HCEC 1CT (cell line): ENCODE measurements around the gene MYL11.

Experiments
- DNase-seq: peaks from one replicate; pipeline ENCODE4 v3.0.0-alpha.2; 2017

Gene MYL11

DNA sequence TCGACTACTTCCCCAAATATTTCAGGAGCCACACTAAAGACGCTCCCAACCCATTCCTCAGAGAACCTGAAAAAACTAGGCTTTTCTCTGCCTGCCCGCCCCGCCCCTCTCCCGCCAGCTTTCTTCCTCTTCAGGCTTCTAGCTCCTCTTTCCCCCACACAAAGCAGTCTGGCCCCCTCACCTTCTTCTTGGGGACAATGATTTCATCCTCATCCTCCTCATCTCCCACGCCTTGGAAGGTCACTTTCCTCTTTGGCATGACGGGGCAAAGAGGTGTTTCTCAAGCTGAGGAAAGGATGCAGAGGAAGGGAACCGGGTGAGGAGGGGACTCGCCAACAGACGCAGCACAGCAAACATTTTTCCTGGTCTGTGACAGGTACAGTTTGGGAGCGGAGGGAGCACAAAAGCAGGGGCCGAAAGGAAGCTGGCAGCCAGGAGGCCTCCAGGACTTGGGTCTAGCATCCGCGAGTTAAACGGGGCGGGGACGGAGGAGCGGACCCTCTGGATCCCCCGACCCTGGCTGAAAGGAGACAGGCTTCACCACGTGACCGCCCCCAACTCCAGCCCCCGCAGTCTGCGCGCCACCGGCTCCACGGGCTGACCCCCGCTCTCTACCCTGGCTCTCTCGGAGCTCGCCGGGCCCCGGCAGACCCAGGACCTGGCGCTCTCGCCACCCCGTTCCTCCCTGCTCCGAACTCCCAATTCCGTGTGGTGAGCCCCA is 20.0 kb upstream of the MYL11 start:
- no peak for DNase-seq

DNA sequence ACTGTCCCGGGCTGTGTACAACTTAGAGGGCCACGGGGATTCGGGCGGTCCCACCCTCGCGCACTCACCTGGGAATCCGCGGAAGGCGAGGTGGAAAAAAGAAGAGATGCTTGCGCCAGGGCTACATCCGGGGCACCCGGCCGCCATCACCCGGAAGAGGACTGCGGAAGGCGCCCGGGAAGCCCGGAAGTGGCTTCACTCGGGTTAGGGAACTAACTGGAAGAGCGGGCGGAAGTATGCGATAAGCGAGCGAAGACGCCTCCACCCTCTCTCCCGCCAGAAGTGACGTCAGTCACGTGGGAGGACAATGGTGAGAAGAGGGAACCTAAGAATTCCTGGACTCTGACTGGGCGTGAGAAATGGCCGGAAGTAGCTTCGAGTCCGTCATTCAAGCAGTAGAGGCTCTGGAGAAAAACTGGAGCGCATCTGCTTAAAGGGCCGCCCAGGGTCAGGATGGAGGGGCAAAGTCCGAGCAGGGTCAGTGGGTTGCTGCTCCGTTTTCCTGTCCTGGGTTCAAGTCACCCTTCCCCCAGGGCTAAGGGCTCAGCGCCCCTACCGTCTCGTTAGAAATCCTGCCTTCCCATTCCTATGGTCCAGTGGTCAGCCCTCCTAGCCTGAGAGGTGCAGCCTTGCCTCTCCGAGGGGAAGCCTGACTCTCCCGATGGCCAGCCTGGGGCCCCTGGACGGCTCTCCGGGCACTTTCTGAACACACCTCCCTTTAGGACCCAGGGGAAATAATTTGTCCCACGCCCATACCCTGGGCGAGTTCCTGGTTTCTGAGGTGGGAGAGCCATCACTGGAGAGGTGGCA is 19.3 kb upstream of the MYL11 start, which contains the start of gene CD2BP2:
Gene CD2BP2, minus strand, starts transcription at position 165 of the 810 bp plus-strand sequence. CDS start 627 bp downstream, outside the sequence.
- DNase-seq: peak; percentile 100

DNA sequence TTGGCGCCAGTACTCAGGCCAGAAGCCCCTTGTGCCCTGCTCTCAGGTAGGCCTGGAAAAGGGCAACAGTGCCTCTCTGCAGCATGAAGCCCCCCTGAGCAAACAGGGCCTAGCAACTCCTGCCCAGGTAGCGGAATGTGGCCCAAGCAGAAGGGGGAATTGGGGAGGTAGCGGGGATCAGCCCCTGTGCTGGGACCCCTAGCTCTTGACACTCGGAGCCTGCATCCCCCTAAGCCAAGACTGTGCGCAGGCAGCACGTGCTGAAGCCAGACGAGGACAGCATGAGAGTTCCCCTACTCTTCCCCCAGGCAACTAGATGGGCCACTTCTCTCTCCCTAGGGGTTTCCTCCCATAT is 18.7 kb upstream of the MYL11 start:
- DNase-seq: no peak

DNA sequence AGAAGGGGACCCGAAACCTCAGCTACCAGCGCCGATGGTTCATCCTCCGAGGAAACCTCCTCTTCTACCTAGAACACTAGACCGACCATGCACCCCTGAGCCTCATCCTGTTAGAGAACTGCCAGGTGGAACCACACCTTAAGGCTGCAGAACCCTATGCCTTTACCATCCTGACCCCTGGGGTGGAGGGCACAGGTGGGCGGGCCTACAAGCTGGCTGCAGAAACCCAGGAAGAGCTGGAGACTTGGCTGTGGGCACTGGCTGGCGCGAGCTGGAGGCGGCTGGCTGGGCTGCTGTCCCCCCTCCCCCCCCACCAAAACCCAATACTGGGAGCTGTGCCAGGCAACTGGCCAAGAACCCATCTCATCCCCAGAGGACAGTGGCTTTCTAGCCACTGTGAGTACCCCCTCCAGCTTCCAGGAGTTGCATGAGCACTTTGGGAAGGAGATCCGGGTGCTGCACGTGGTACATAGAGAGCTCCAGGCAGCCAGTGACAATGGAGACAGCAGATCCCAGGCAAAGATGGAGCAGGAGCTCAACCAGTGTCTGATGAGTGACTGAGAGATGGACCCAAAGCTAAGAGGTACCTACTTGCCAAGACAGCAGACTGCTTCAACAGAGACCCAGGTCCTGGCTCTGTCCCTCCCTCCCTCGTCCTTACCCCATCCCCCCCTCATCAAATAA is 18.1 kb upstream of the MYL11 start:
- no peak for DNase-seq

DNA sequence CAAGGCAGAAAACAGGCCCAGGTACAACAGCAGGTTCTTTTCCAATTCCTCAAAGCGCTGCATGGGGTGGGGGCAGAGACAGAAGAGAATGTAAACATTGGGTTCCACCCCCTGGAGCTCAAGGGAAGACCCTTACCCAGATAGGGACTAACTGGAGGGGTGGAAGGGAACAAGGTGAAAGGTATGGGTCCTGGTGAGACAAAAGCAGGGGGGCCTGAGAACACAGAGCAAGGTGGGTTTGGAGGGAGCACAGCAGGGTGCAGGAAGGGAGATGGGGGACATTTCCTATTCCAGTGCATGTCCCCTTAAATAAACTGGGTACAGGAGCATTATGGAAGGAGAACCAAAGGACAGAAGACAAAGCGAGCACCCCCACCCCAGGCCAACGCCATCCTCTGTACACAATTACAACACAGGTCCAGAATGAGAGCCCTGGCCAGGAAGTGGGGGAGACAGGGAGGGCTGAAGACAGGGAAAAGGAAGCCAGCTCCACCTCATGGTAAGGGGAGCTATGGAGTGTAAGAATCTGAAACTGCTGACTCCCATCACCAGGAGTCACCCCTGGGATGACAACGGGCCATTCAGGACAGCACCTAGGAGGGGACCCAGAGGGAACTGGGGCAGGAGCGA is 17.4 kb upstream of the MYL11 start:
- DNase-seq: no peak

DNA sequence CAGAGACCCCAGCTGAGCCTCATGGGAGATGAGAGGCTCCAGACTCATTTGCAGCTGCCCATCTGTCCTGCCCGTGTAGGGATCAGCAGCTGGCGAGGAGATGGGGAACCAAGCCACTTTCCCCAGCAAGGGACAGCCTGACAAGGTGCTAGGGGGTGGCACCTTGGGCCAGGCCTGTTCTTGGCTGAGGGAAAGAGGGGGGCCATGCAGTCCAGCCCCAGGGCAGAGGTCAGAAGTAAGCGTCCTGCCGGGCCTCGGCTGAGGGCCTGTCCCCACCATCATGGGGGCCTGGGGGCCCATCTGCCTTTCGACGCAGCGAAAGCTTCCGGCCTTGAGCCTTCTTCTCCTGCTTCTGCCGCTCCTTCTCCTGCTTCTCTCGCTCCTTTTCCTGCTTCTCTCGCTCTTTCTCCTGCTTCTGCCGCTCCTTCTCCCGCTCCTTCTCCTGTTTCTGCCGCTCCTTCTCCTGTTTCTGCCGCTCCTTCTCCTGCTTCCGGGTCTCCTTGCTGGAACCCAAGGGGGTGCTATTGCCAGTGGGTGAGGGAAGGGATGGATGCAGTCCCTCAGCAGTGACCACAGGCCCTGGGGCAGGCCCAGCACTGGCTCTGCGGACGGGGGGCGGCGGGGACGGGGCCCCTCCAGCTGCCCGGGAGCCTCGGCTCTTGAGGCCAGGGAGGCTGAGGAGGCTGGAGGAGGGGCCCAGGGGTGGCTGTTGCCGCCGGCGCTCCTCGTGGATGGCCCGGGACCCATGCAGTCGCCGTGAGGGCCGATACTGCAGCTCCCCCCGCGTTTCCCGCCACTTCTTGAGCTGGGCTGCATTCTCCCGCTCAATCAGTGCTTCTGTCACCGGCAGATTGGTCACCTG is 16.7 kb upstream of the MYL11 start:
- no peak for DNase-seq

DNA sequence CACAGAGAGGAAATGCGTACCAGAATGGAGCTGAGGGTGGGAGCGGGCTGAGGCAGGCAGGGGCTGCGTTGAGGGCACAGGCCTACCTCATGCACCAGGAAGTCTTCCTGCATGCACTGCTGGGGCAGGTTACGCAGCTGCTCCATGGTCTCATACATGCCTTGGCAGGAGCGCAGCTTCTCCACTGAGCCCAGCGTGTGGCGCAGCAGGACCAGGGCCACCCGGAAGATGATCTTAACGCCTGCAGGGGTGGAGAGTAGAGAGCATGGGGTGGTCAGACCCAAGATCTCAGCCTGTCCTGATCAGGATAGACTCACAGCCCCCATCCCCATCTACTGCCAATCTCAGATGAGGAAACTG is 16.0 kb upstream of the MYL11 start:
- DNase-seq: no peak

GRCh38 chr16:30358990-30359870 is 15.4 kb upstream of the MYL11 start:
- DNase-seq: no peak

DNA sequence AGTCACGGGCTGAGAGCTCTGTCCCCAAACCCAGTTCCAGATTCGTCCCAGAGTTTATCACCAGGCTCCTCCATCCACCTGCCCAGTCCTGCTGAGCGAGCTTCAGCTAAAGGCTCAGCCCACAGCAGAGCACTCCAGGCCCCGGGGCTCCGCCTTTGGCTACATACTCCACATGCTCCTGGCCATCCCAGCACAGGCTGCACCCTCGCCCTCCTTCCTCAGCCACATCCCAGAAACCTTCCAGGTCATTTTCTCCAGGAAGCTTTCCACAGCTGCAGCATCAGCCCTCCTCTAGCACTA is 14.8 kb upstream of the MYL11 start:
- no peak for DNase-seq

- no peak for DNase-seq
Observed at GRCh38 chr16:30361180-30361579, 13.4 kb upstream of the MYL11 start.

GRCh38 chr16:30365200-30365599 is 9.4 kb upstream of the MYL11 start:
- DNase-seq: no peak

DNA sequence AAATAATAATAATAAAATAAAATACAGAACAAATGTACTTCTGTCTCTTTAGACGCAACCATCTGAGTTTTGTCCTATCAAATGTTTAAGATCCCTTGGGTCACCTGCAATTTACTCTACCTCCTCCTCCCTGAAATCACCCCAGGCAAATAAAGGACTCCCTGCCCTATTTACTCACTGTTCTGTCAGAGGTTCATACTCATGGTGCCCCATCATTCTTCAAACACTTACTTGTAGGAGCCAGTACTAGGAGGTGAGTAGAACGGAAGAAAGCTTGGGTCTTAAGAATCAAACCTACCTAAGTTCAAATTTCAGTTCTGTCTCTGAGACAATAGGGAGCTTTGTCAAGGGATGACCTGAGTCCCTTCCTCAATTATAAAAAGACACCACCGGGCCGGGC is 8.1 kb upstream of the MYL11 start:
- DNase-seq: no peak

DNA sequence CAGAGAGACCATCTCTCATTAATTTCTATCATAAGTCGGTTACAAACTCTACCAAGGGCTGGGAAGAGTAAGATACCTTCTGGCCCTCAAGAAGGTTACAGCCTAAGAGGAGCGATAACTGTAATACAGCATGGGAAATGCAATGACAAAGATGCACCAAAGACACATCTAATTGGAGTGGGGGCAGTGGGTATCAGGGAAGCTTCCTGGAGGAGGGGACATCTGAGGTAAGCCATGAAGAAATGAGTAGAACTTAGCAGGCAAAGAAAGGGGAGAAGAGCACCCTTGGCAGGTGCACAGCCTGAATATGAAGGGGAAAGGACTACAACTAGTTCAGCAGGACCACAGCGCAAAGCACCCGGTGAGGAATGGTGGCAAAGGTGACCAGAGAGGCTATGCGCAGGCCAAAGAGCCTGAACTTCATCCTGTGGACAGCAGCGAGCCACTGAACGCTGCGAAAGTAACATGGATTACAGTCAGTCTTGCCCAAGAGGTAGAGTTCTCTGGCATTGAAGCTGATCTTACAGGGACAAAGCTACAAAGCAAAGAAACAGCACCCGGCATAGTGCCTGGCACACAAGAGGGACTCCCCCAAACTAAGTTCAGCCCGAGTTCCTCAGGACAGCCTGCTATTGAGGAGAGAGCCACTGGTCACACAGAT is 7.1 kb upstream of the MYL11 start:
- no peak for DNase-seq

DNA sequence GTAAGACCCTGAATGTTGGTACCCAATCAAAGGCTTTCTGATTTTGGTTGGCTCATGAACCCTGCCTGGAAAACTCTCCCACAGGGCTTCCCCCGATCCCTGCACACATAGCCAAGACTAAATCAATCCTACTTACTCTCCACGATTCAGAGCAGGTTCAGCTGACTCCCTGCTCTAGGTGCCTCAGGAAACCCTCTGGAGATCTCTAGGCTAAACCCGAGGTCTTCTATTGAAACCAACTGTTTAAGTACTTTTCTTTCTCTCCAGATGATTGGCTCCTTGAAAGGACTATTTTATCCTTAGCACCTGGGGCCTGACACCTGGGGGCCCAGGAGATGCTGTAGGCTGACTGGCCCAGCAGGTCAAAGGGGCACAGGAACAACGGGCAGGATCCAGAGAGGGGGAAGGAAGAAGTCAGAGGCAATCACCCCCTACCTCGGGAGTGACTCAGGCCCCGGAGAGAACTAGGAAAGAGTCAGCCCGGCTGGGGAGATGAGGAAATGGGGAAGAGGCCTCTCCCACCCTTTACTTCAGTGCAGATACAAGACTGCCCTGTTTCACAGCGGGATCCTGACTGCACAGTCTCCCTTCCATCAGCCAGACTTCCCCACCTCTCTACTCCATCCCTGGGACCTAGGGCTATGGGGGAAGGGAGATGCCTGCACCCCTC is 6.3 kb upstream of the MYL11 start:
- DNase-seq: peak; percentile 60

DNA sequence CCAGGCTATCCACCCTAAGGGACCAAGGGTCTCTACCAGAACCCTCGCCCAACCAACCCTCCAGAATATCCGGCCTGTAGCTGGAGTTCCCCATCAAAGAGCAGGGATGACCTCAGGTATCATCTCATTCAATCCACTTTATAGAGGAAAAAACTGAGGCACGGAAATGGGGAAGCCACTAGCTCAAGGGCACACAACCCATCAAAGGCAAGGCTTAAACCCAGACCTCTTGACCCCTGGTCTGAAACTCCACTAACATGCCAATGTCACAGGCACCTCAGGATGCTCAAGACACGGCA is 5.9 kb upstream of the MYL11 start:
- DNase-seq: no peak

GRCh38 chr16:30369091-30369937 is 5.3 kb upstream of the MYL11 start:
- DNase-seq: no peak

DNA sequence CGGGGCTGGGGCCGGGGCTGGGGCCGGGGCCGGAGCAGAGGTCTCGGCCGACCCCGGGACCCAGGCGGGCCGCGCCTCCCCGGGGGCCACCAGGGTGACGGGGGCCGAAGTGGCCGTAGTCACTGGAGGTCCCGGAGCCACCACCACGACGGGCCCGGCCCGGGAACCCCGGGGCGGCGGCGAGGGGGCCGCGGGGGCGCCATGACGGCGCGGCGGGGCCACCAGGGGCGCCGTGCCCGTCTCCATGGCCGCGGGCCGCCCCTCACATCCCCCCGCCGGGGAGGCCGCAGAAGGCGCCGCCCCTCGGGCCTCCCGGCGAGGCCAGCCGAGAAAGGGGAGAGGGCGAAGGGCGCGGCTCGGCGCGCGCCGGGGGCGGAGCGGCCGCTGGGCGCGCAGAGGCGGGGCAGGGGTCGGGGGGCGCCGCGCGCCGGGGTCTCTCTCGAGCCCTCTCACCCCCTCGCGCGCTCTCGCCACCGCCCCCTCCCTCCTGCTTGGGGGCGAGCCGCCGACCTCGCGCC is 4.6 kb upstream of the MYL11 start:
- DNase-seq: no peak

DNA sequence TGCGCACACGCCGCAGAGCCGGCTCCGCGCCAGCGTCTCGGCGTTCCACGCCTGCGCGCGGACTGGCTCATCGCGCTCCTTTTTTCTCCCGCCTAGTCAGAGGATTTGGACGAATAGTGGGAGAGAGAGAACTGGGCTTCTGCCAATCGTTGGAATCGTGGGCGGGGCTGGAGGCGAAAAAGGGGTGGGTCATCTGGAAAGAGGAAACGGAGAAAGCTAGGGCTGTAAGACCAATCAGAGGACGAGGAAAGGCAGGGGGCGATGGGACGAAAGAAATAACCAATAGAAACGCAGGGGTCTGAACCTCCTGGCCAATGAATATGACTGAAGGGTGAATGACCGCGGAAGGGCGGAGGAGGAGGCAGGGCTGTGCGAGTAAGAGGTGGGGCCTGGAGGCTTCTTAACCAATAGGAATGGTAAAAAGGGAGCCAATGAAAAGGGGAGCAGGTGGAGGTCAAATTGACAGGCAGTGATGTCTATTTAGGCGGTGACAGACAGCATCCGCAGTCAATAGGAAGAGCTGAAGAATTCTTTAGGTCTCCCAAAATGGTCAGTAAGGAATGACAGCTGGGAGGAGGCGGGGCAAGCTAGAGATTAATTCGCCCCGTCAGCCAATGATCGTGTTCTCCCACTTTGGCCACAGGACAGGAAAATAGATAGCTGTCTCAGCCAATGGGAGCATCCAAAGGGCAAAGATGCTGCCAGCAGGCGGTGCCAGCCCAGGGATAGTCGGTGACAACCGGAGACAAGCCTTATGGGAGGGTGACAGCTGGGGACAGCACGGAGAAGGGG is 4.0 kb upstream of the MYL11 start, which contains the start of gene TBC1D10B:
Gene TBC1D10B, minus strand, starts transcription at position 39 of the 792 bp plus-strand sequence. CDS start 311 bp downstream, outside the sequence.
- peak; percentile 100 for DNase-seq
